CD4-positive, alpha-beta memory T cell (primary cell): Measurements from ENCODE around the gene SOS1. TPM values are rescaled to one million over a fixed set of nuclear protein-coding genes. Genes with fewer than 3 reads are reported as not detected.

Source experiments
- CTCF ChIA-PET: fragments of 350-600 bp; sonication (Branson Sonifier 250); formaldehyde crosslinking; loops from one replicate; lab custom pipeline; 2021; ENCODE audit warnings: inconsistent platforms; ENCODE audit not compliant: partially characterized antibody; lab: Charles Lee
- POLR2A ChIA-PET: fragments of 350-600 bp; sonication (Branson Sonifier 250); formaldehyde crosslinking; loops from one replicate; lab custom pipeline; 2021; ENCODE audit not compliant: partially characterized antibody; lab: Charles Lee
- DNase-seq, 5 donors: peaks; one replicate each; pipeline versions ENCODE4 v3.0.0 to v3.0.0-alpha.2; 2020 to 2022; ENCODE audit warnings: mixed read lengths in 1 of 5
- H3K27ac ChIP-seq: one replicate; pipeline ENCODE4 v1.7.0; 2013; ENCODE audit warnings: low read depth, low read length
- H3K27me3 ChIP-seq: 2 replicates; pipeline ENCODE4 v1.7.0; 2013; ENCODE audit warnings: mild to moderate bottlenecking, low read length, moderate library complexity; ENCODE audit not compliant: insufficient read depth
- H3K36me3 ChIP-seq: 2 replicates; pipeline ENCODE4 v1.7.0; 2013; ENCODE audit warnings: mild to moderate bottlenecking, low read length, moderate library complexity; ENCODE audit not compliant: insufficient read depth
- H3K4me1 ChIP-seq: 2 replicates; pipeline ENCODE4 v1.7.0; 2013; ENCODE audit warnings: mild to moderate bottlenecking, low read length, moderate library complexity; ENCODE audit not compliant: insufficient read depth
- H3K4me3 ChIP-seq, 2 donors: one replicate each; pipeline ENCODE4 v1.7.0; 2013; ENCODE audit warnings: low read length in 2 of 2, mild to moderate bottlenecking in 1 of 2
- H3K9me3 ChIP-seq, 2 donors: one replicate each; pipeline ENCODE4 v1.7.0; 2013; ENCODE audit warnings: low read length in 2 of 2, control low read depth in 1 of 2; ENCODE audit not compliant: control insufficient read depth in 1 of 2
- H3K27ac Mint-ChIP-seq, 7 donors: one replicate each; pipeline ENCODE4 v1.8.0; 2020 to 2021; ENCODE audit warnings: mixed read lengths in 7 of 7, mild to moderate bottlenecking in 6 of 7, inconsistent platforms in 3 of 7, moderate library complexity in 3 of 7
- H3K27me3 Mint-ChIP-seq, 2 donors: one replicate each; pipeline ENCODE4 v1.8.0; 2020 to 2021; ENCODE audit warnings: mixed read lengths in 2 of 2
- H3K36me3 Mint-ChIP-seq, 2 donors: one replicate each; pipeline ENCODE4 v1.8.0; 2020 to 2021; ENCODE audit warnings: mixed read lengths in 2 of 2, inconsistent platforms in 1 of 2, mild to moderate bottlenecking in 1 of 2
- H3K4me1 Mint-ChIP-seq, 4 donors: one replicate each; pipeline ENCODE4 v1.8.0; 2020 to 2021; ENCODE audit warnings: mixed read lengths in 4 of 4, mild to moderate bottlenecking in 1 of 4
- H3K4me3 Mint-ChIP-seq, 8 donors: one replicate each; pipeline ENCODE4 v1.8.0; 2020 to 2021; ENCODE audit warnings: mixed read lengths in 8 of 8, mild to moderate bottlenecking in 7 of 8, moderate library complexity in 6 of 8, inconsistent platforms in 3 of 8
- H3K9me3 Mint-ChIP-seq, 8 donors: one replicate each; pipeline ENCODE4 v1.8.0; 2020 to 2021; ENCODE audit warnings: mixed read lengths in 8 of 8, mild to moderate bottlenecking in 5 of 8, inconsistent platforms in 3 of 8, moderate library complexity in 1 of 8
- intact Hi-C: fragments of 100-400 bp; cut with micrococcal nuclease; formaldehyde crosslinking; loops from one replicate; pipeline ENCODE4 v1.15.1; 2023
- polyA plus RNA-seq, 2 donors: library from polyadenylated mRNA; unstranded; fragments of 300-500 nt; fragmentation: Illumina TruSeq; gene quantifications; one replicate each; pipeline ENCODE4 v1.2.3, GENCODE V29; 2021
- total RNA-seq, 2 experiments: library from RNA; stranded (reverse); gene quantifications; one replicate each; pipeline ENCODE4 v1.2.3, GENCODE V29; 2021

The SOS1 gene
- total and polyA plus RNA-seq, 4 experiments from 2014 or later, result 5.7 to 103 (median 60.0) TPM

DNA sequence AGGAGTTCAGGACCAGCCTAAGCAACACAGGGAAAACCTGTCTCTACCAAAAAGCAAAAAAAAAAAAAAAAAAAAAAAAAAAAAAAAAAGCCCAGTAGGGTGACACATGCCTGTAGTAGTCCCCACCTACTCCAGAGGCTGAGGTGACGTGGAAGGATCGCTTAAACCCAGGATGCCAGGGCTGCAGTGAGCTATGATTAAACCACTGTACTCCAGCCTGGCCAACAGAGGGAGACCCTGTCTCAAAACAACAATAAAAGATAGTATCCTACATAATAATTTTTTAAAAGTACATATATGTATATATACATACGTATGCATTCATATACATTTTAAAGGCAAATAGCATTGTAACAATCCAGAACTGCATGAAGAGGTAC, 51.7 kb downstream of the SOS1 start:
- peaks cover 31 to 43% (median 36%) of the 10 kb centered on the region in 4 donors for H3K4me1 Mint-ChIP-seq
- Histone ChIP-seq H3K4me3 (no peak overlapping the region), H3K4me1 (peaks cover 22% of the 10 kb centered on the region), H3K27ac (no peak overlapping the region), H3K27me3 (no peaks in the 10 kb centered on the region), H3K36me3 (peaks cover 10% of the 10 kb centered on the region), H3K9me3 (no peaks in the 10 kb centered on the region)
- no peaks in the 10 kb centered on the region for H3K27me3 Mint-ChIP-seq
- CTCF ChIA-PET, result interaction anchor here (0.9 to 2.3 kb wide), 4 partner anchors 10 to 160 kb away, joined by 3 to 17 read pairs (median 5); no protein-coding TSS in a partner anchor
- H3K9me3 Mint-ChIP-seq, result no peaks in the 10 kb centered on the region
- H3K4me3 Mint-ChIP-seq, result no peak overlapping the region
- H3K27ac Mint-ChIP-seq, result peak overlapping the region in 3 of 7 donors; percentile 41 to 71 (median 63)
- POLR2A ChIA-PET, result interaction anchor here (0.7 kb wide), 1 partner anchor 51 kb away, joined by 3 read pairs; no protein-coding TSS in a partner anchor
- intact Hi-C loops, result no loop called here
- H3K36me3 Mint-ChIP-seq, result peaks cover 7 to 22% of the 10 kb centered on the region in 2 donors
- peak in 2 of 5 donors; percentile 6 to 44 for DNase-seq

DNA sequence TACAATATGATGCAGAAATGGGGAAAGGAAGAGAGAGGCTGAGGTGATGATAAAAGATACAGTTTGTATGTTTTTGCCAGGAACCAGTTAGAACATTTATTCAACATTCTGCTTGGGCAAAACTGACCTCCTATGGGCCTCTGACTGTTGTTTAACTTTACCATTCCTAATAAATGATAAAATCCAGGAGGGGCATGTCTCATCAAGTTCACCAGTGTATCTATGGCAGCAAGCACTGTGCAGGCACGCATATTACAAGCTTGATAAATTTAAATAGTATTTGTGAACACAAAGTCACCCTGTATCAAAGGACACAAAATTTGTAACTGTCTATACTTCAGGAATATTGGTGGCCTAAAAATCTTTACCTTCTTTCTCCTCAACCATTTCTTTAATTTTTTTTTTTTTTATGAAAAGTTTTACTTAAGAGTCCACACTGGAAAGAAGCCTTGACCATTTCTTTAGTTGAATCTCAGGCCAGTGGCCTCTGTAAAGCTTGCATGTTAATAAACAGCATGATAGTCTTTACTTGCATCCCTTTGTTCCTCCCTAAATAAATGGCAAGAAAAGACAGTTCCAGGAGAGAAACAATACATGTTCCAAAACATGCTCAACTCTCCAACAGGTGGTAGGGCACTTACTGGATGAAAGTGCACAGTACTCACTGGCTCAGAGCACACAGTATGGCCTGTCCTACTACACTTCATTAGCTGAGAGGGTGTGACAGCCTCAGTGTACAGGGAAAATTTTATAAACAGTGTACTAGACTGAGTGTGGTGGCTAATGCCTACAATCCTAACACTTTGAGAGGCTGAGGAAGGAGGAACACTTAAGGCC, 52.3 kb downstream of the SOS1 start:
- peaks cover 7 to 22% of the 10 kb centered on the region in 2 donors for H3K36me3 Mint-ChIP-seq
- Histone ChIP-seq H3K27me3 (no peaks in the 10 kb centered on the region), H3K36me3 (peaks cover 10% of the 10 kb centered on the region), H3K4me3 (no peak overlapping the region), H3K27ac (no peak overlapping the region), H3K4me1 (peaks cover 22% of the 10 kb centered on the region), H3K9me3 (no peaks in the 10 kb centered on the region)
- peak overlapping the region; percentile 41 to 82 (median 70) for H3K27ac Mint-ChIP-seq
- peaks cover 31 to 47% (median 36%) of the 10 kb centered on the region in 4 donors for H3K4me1 Mint-ChIP-seq
- H3K27me3 Mint-ChIP-seq, result no peaks in the 10 kb centered on the region
- POLR2A ChIA-PET, result interaction anchor here (0.7 kb wide), 2 partner anchors 52 to 149 kb away, joined by 3 read pairs; no protein-coding TSS in a partner anchor
- intact Hi-C loops, result no loop called here
- CTCF ChIA-PET, result interaction anchor here (0.9 to 2.3 kb wide), 4 partner anchors 9 to 160 kb away, joined by 3 to 17 read pairs (median 5); no protein-coding TSS in a partner anchor
- DNase-seq, result no peak
- no peaks in the 10 kb centered on the region for H3K9me3 Mint-ChIP-seq
- H3K4me3 Mint-ChIP-seq, result no peak overlapping the region

DNA sequence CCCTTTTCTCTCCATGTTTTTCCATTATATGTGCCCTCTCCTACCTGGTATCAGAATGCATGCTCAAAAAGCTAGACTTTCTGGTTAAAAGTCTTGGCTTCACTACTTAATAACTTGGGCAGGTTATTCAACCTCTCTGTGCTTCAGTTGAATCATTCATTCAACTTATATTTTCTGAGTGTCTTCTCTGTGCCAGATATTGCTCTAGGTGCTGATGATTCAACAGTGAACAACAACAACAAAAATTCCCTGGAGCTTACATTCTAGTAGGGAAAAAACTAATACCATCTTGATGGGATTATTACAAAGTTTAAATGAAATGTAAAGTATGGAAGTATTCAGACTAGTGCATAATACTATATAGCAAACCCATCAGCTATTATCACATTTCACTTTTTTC, 55.2 kb downstream of the SOS1 start:
- Mint-ChIP-seq H3K4me3 (no peak overlapping the region), H3K4me1 (peaks cover 15 to 28% (median 25%) of the 10 kb centered on the region in 4 donors), H3K9me3 (no peaks in the 10 kb centered on the region), H3K36me3 (peaks cover 7 to 17% of the 10 kb centered on the region in 2 donors), H3K27ac (peak overlapping the region; percentile 5 to 87 (median 45)), H3K27me3 (no peaks in the 10 kb centered on the region)
- Histone ChIP-seq H3K4me1 (peaks cover 8% of the 10 kb centered on the region), H3K4me3 (no peak overlapping the region), H3K9me3 (no peaks in the 10 kb centered on the region), H3K27me3 (no peaks in the 10 kb centered on the region), H3K27ac (no peak overlapping the region), H3K36me3 (peaks cover 10% of the 10 kb centered on the region)
- no peak for DNase-seq
- CTCF ChIA-PET, result interaction anchor here (1.0 to 15.1 kb wide), 2 partner anchors 8 to 162 kb away, joined by 3 to 371 read pairs; no protein-coding TSS in a partner anchor
- intact Hi-C loops, result no loop called here
- POLR2A ChIA-PET, result interaction anchor here (1.0 to 1.3 kb wide), 2 partner anchors 47 to 55 kb away, joined by 3 read pairs; partner anchors contain the start of gene SOS1

DNA sequence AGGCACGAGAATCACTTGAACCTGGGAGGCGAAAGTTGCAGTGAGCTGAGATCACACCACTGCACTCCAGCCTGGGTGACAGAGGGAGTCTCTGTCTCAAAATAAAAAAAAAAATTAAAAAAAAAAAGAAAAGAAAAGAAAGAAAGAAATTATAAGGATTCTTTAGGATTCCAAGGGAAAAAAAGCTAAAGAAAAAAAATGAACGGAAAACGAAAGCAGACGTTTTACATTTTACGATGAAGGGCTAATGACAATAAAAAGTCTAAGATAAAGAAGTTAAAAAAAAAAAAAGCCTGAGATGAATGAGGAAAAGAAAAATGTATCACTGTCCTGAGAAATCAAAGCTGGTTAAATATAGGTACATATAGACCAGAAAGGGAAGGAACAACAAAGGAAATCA, 58.5 kb downstream of the SOS1 start:
- no peak for DNase-seq
- CTCF ChIA-PET, result interaction anchor here (0.6 to 15.1 kb wide), 10 partner anchors 9 to 183 kb away, joined by 3 to 371 read pairs (median 5); partner anchors contain the start of gene SOS1
- Mint-ChIP-seq H3K27ac (peak overlapping the region in 1 of 7 donors; percentile 64), H3K4me1 (peaks cover 10 to 19% (median 15%) of the 10 kb centered on the region in 4 donors), H3K27me3 (no peaks in the 10 kb centered on the region), H3K36me3 (peaks cover 7 to 21% of the 10 kb centered on the region in 2 donors), H3K9me3 (no peaks in the 10 kb centered on the region), H3K4me3 (no peak overlapping the region)
- Histone ChIP-seq H3K27ac (no peak overlapping the region), H3K27me3 (no peaks in the 10 kb centered on the region), H3K4me1 (no peaks in the 10 kb centered on the region), H3K9me3 (no peaks in the 10 kb centered on the region), H3K36me3 (peaks cover 9% of the 10 kb centered on the region), H3K4me3 (no peak overlapping the region)
- POLR2A ChIA-PET, result interaction anchor here (1.6 to 4.1 kb wide), 4 partner anchors 58 to 167 kb away, joined by 7 to 31 read pairs (median 8); partner anchors contain the start of gene SOS1
- intact Hi-C loops, result no loop called here

DNA sequence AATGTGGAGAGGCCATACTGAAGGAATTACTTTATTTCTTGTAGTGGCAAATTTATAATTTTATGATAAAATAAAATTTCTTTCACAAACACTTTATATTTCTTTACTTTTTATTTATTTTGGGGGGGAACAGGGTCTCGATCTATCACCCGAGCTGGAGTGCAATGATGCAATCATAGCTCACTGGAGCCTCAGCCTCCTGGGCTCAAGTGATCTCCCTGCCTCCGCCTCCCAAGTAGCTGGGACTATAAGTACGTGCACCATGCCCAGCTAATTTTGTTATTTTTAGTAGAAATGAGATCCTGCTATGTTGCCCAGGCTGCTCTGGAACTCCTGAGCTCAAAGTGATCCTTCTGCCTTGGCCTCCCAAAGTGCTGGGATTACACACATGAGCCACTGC, 59.6 kb downstream of the SOS1 start:
- Histone ChIP-seq H3K4me1 (no peaks in the 10 kb centered on the region), H3K27ac (no peak overlapping the region), H3K4me3 (no peak overlapping the region), H3K9me3 (no peaks in the 10 kb centered on the region), H3K36me3 (peaks cover 4% of the 10 kb centered on the region), H3K27me3 (no peaks in the 10 kb centered on the region)
- Mint-ChIP-seq H3K4me1 (peaks cover 6 to 17% (median 12%) of the 10 kb centered on the region in 4 donors), H3K27me3 (no peaks in the 10 kb centered on the region), H3K9me3 (no peaks in the 10 kb centered on the region), H3K36me3 (peaks cover 3 to 20% of the 10 kb centered on the region in 2 donors), H3K4me3 (no peak overlapping the region), H3K27ac (peak overlapping the region in 3 of 7 donors; percentile 65 to 80 (median 68))
- POLR2A ChIA-PET, result interaction anchor here (2.2 to 4.1 kb wide), 2 partner anchors 63 to 168 kb away, joined by 7 to 31 read pairs; no protein-coding TSS in a partner anchor
- CTCF ChIA-PET, result interaction anchor here (0.7 to 15.1 kb wide), 8 partner anchors 10 to 184 kb away, joined by 3 to 371 read pairs (median 8); partner anchors contain the start of gene SOS1
- DNase-seq, result no peak
- intact Hi-C loops, result no loop called here

DNA sequence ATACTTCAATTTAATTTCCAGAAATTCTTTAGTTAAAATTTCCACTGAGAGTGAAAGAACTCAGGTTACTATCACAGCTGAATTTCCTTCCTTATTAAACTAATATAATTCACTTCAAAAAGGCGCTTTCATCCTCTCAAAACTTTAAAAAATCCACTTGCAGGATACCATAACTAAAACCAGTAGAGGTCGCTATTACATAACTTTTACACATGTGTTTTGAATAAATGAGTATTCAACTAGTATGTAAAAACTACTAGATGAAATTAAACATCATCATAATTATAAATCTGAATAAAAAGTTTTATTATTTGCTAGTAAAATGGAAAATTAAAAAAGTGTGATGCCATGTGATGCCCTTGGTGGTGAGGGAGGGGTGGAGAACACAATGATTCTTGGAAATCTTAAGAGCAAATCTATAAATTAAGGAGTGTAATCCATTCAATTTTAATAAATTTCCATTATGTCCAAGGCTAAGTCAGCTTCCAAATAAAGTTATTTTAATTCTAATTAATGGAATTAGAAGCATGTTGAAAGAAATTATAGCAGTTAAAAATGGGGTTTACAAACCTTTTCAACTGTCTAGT, 61.4 kb downstream of the SOS1 start:
- Histone ChIP-seq H3K27me3 (no peaks in the 10 kb centered on the region), H3K9me3 (no peaks in the 10 kb centered on the region), H3K4me3 (no peak overlapping the region), H3K4me1 (no peaks in the 10 kb centered on the region), H3K36me3 (peaks cover 8% of the 10 kb centered on the region), H3K27ac (no peak overlapping the region)
- Mint-ChIP-seq H3K27me3 (no peaks in the 10 kb centered on the region), H3K27ac (peak overlapping the region in 3 of 7 donors; percentile 0 to 68 (median 35)), H3K9me3 (no peaks in the 10 kb centered on the region), H3K4me1 (peaks cover 1 to 11% (median 4%) of the 10 kb centered on the region in 4 donors), H3K4me3 (no peak overlapping the region), H3K36me3 (peaks cover 10 to 19% of the 10 kb centered on the region in 2 donors)
- POLR2A ChIA-PET, result interaction anchor here (1.1 to 4.1 kb wide), 3 partner anchors 61 to 169 kb away, joined by 3 to 31 read pairs (median 14); partner anchors contain the start of gene SOS1
- DNase-seq, result peak in 4 of 5 donors; percentile 61 to 65 (median 62)
- CTCF ChIA-PET, result interaction anchor here (0.6 to 15.1 kb wide), 22 partner anchors 9 to 240 kb away, joined by 3 to 371 read pairs (median 4); partner anchors contain the start of genes CDKL4 and SOS1
- intact Hi-C loops, result loop anchor here (1.0 to 2.0 kb wide), 3 partner anchors 61 to 171 kb away; no protein-coding TSS in a partner anchor
